ENCODE data around the gene KRT76.

The KRT76 gene

GRCh38 chr12:52741375-52742195 lies 35.6 kb downstream of the KRT76 start:
- in situ Hi-C loops (cut with MboI; ENCODE audit: low sequenced_read_pairs) = no loop called here

GRCh38 chr12:52740584-52740983 lies 36.6 kb downstream of the KRT76 start:
- in situ Hi-C loops (cut with MboI; ENCODE audit: low sequenced_read_pairs) = no loop called here

GRCh38 chr12:52739963-52740362 lies 37.2 kb downstream of the KRT76 start:
- in situ Hi-C loops (cut with MboI; ENCODE audit: low sequenced_read_pairs) = no loop called here

GRCh38 chr12:52735816-52736632 lies 41.1 kb downstream of the KRT76 start:
- in situ Hi-C loops (cut with MboI; ENCODE audit: low sequenced_read_pairs) = no loop called here

- in situ Hi-C loops (cut with MboI; ENCODE audit: low sequenced_read_pairs) = no loop called here
Measured at GRCh38 chr12:52735106-52735505, 42.0 kb downstream of the KRT76 start.

- in situ Hi-C loops (cut with MboI; ENCODE audit: low sequenced_read_pairs) = no loop called here
Measured at GRCh38 chr12:52730793-52731192, 46.4 kb downstream of the KRT76 start.

GRCh38 chr12:52730383-52730782 lies 46.8 kb downstream of the KRT76 start:
- in situ Hi-C loops (cut with MboI; ENCODE audit: low sequenced_read_pairs) = no loop called here

- in situ Hi-C loops (cut with MboI; ENCODE audit: low sequenced_read_pairs) = no loop called here
Measured at GRCh38 chr12:52729147-52729546, 48.0 kb downstream of the KRT76 start.

- in situ Hi-C loops (cut with MboI; ENCODE audit: low sequenced_read_pairs) = no loop called here
Measured at GRCh38 chr12:52728374-52728773, 48.8 kb downstream of the KRT76 start.

- in situ Hi-C loops (cut with MboI; ENCODE audit: low sequenced_read_pairs) = no loop called here
Measured at GRCh38 chr12:52727037-52727436, 50.1 kb downstream of the KRT76 start.

GRCh38 chr12:52726451-52726850 lies 50.7 kb downstream of the KRT76 start:
- in situ Hi-C loops (cut with MboI; ENCODE audit: low sequenced_read_pairs) = no loop called here

- in situ Hi-C loops (cut with MboI; ENCODE audit: low sequenced_read_pairs) = no loop called here
Measured at GRCh38 chr12:52724384-52724783, 52.8 kb downstream of the KRT76 start.

GRCh38 chr12:52722680-52723079 lies 54.5 kb downstream of the KRT76 start:
- in situ Hi-C loops (cut with MboI; ENCODE audit: low sequenced_read_pairs) = no loop called here

- in situ Hi-C loops (cut with MboI; ENCODE audit: low sequenced_read_pairs) = no loop called here
Measured at GRCh38 chr12:52721838-52722470, 55.2 kb downstream of the KRT76 start.

GRCh38 chr12:52720365-52720886 lies 56.7 kb downstream of the KRT76 start:
- in situ Hi-C loops (cut with MboI; ENCODE audit: low sequenced_read_pairs) = no loop called here

Data from HL-60/S4 treated with phorbol 12-myristate 13-acetate at 8.2 ng/mL for 4 days and 3 days (cell line).